Measurements from ENCODE around the gene TNRC6C. TPM values are rescaled to one million over a fixed set of nuclear protein-coding genes. Genes with fewer than 3 reads are reported as not detected.

The TNRC6C gene
- total RNA-seq, 1 donor from 2014 or later: 22.4 TPM

DNA sequence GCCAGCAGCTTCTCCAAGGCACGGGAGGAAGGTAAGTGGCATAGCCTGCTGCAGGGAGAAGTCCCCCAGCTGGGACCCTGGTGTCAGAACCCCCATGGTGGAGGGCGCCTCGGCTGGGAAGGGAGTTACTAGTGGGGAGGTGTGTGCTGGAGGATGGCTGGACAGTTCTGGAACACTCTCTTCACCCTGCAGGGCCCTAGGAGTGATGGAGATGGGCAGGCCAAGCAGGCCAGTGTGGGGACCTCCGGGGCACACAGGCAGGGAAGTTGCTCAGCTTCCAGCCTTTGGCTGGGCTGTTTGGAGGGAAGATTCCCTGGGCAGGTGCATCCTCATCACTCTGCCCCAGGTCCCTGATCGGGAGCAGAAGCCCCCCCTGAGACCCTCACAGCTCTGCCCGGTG is 188.4 kb downstream of the TNRC6C start:
- TF ChIP-seq, protein P1, sequence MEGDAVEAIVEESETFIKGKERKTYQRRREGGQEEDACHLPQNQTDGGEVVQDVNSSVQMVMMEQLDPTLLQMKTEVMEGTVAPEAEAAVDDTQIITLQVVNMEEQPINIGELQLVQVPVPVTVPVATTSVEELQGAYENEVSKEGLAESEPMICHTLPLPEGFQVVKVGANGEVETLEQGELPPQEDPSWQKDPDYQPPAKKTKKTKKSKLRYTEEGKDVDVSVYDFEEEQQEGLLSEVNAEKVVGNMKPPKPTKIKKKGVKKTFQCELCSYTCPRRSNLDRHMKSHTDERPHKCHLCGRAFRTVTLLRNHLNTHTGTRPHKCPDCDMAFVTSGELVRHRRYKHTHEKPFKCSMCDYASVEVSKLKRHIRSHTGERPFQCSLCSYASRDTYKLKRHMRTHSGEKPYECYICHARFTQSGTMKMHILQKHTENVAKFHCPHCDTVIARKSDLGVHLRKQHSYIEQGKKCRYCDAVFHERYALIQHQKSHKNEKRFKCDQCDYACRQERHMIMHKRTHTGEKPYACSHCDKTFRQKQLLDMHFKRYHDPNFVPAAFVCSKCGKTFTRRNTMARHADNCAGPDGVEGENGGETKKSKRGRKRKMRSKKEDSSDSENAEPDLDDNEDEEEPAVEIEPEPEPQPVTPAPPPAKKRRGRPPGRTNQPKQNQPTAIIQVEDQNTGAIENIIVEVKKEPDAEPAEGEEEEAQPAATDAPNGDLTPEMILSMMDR (IDR thresholded peaks at IDR 0.05): no peak
- no peaks in the 10 kb centered on the region for H3K36me3 ChIP-seq
- DNase-seq: no peak
- H3K9me3 ChIP-seq: no peaks in the 10 kb centered on the region
- no peak for ATAC-seq
- H3K4me1 ChIP-seq: peaks cover 59% of the 10 kb centered on the region
- no peaks in the 10 kb centered on the region for H3K27me3 ChIP-seq (ENCODE audit: low read depth)
- intact Hi-C loops (cut with DNase I): no loop called here
- H3K4me3 ChIP-seq: no peak overlapping the region
- peak overlapping the region; percentile 11 for H3K27ac ChIP-seq

DNA sequence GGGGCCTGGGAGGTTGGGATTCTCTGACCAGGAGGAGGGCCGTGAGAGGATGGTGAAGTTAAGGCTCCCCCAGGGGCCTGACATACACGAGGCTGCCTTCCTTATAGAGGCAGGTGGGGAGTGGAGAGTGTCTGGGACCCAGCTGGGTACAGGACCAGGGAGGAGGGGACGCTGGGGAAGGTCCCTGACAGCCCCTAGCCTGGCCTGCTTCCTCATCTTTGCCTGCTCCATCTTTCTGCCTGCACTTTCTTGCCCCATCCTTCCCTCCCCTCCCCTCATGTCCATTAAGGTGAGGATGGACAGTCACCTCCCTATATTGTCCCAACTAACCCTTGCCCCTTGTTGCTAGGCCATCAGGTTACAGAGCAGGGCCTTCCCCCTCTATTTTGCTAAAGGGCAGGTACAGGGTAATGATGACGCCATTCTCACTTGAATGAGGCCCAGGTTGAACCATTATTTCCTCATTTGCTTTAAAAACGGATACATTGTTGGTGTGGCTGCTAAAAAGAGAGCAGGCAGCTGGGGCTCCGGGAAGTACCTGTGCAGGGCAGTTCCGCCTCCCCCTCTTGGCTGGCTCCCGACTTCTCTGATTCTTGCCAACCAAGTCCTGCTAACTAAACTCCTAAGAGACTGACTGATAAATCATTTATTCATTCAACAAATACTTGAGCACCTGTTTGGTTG is 189.0 kb downstream of the TNRC6C start:
- intact Hi-C loops (cut with DNase I): no loop called here
- H3K4me3 ChIP-seq: no peak overlapping the region
- H3K36me3 ChIP-seq: no peaks in the 10 kb centered on the region
- ATAC-seq (peak; percentile 15 to 52), DNase-seq (peak; percentile 73)
- no peaks in the 10 kb centered on the region for H3K27me3 ChIP-seq (ENCODE audit: low read depth)
- TF ChIP-seq, protein P1 (IDR thresholded peaks at IDR 0.05): no peak
- peaks cover 54% of the 10 kb centered on the region for H3K4me1 ChIP-seq
- H3K27ac ChIP-seq: peak overlapping the region; percentile 11
- H3K9me3 ChIP-seq: no peaks in the 10 kb centered on the region

DNA sequence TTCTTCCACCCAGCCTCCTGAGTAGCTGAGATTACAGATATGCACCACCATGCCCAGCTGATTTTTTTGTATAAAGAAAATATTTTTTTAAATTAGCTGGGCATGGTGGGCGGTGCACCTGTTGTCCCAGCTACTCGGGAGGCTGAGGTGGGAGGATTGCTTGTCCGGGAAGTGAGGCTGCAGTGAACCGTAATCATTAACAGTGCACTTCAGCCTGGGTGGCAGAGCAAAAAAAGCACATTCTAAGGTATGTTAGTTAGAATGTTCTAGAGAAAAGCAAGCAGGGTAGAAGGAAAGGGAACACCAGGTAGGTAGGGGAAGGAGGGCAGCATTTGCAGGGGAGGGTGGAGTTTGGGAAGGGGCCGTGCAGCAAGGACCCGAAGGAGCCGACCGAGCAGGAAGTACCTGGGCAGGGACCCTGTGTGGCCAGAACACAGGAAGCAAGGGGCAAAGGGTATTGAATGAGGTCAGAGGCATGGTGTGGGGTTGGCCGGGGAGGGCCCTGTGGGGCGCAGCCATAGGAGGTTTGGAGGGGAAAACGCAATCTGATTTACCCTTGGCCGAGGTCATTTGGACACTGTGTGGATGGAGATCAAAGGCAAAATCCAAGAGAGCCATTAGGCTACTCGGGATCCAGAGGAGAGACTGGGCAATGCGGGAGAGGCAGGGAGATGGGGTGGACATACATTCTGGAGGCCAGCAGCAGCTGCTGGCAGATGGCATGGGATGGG is 189.9 kb downstream of the TNRC6C start:
- TF ChIP-seq, protein P1 (IDR thresholded peaks at IDR 0.05): no peak
- DNase-seq (no peak), ATAC-seq (no peak)
- Histone ChIP-seq H3K4me1 (peaks cover 46% of the 10 kb centered on the region), H3K36me3 (no peaks in the 10 kb centered on the region), H3K27me3 (ENCODE audit: low read depth) (no peaks in the 10 kb centered on the region), H3K4me3 (no peak overlapping the region), H3K27ac (no peak overlapping the region), H3K9me3 (no peaks in the 10 kb centered on the region)
- intact Hi-C loops (cut with DNase I): no loop called here

DNA sequence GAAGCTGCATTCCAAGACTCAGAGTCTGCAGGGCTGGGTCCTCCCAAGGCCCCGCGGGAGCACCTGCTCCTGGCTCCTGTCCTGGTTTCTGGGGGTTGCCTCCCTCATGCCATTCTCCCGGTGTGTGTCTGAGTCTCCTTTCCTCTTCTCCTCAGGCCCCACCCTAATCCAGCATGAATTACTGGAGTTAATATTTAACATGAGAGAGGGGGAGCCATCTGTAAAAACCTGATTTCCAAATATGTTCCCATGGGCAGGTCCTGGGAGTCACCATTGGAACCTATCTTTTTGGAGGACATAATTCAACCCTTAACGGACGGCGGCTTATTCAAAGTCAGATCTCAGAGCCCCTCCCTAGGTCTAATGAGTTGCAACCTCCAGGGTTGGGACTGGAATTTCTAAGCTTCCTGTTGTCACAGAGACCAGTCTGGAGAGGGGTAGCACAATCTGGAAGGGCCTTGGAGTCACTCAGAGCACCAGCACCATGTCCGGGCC is 193.1 kb downstream of the TNRC6C start:
- ATAC-seq (peak; percentile 52 to 65), DNase-seq (no peak)
- H3K27me3 ChIP-seq (ENCODE audit: low read depth): no peaks in the 10 kb centered on the region
- peaks cover 16% of the 10 kb centered on the region for H3K4me1 ChIP-seq
- no peaks in the 10 kb centered on the region for H3K36me3 ChIP-seq
- intact Hi-C loops (cut with DNase I): no loop called here
- no peak overlapping the region for H3K4me3 ChIP-seq
- H3K9me3 ChIP-seq: no peaks in the 10 kb centered on the region
- TF ChIP-seq, protein P1 (IDR thresholded peaks at IDR 0.05): no peak
- peak overlapping the region; percentile 53 for H3K27ac ChIP-seq

DNA sequence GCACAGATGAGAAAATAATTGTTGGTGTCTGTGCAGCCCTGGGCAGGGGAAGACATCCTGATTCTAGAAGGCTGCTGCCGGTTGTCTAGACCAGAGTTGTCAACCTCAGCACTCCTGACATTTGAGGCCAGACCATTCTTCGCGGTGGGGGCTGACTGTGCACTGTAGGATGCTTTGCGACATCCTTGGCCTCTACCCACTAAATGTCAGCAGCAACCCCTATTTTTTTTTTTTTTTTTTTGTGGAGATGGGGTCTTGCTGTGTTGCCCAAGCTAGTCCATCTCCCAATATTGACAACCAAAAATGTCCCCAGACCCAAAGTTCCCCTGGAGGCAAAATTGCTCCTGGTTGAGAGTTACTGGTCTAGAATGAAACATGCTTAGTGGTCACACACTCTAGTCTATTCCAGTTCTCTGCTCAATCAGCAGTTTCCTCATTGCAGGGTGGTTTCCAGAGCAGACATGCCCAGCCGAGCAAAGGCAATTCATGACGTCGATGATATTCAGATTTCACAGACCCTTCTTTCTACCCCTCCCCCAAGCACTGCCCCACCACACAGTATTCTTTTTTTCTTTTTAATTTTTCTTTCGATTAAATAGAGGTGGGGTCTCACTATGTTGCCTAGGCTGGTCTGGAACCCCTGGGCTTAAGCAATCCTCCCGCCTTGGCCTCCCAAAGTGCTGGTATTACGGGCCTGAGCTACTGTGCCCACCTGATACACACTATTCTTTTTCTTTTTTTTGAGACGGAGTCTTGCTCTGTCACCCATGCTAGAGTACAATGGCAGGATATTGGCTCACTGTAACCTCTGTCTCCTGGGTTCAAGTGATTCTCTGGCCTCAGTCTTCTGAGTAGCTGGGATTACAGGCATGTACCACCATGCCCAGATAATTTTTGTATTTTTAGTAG is 196.7 kb downstream of the TNRC6C start:
- ATAC-seq: peak; percentile 38 to 67
- intact Hi-C loops (cut with DNase I): no loop called here

More for the DNA sequence above, 196.7 kb downstream of the TNRC6C start:
- Histone ChIP-seq H3K9me3 (no peaks in the 10 kb centered on the region), H3K27ac (no peak overlapping the region), H3K36me3 (no peaks in the 10 kb centered on the region), H3K4me3 (no peak overlapping the region), H3K27me3 (ENCODE audit: low read depth) (no peaks in the 10 kb centered on the region), H3K4me1 (peaks cover 16% of the 10 kb centered on the region)
- TF ChIP-seq, protein P1 (IDR thresholded peaks at IDR 0.05): no peak
- no peak for DNase-seq
